ENCODE data around the gene WNT7A.

WNT7A gene

DNA sequence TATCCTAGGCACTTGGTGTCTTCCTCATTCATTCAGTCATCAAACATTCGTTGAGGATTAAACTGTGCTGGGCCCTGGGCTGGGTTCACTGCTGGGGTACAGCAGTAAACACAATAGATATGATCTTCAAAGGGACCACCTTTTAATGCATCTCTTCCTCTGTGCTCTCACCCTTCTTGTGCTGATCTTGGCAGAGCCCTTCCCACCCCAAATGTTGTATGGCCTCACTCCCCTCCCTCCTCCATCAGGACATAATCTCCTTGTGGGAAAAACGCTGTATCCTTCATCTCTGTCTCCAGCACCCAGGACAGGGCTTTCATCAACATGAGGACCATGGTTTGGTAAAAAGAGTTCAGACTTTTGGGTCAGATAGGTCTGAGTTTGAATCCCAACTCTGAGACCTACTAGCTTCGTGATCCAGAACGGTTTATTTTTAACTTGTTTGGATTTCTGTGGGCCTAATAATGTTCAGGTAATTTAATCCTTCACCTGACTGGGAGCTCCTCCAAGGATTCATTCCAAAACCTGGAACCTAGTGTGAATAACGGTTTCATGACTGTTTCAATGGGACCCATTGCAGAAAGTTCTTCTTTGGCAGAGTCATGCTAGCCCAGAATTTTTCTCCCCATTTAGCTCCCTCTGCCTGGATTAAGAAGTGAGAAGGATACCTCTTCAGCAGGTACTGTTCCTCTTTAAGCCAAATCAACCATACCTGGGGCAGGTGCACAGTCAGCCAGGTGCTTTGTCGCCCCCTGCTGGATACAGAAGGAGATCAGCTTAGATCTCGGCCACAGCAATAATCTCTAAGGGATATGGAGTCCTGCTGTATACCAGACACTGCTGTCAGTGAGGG lies 5.2 kb upstream of the WNT7A start:
- peak; percentile 85 for DNase-seq (ENCODE audit: low spot score)

DNA sequence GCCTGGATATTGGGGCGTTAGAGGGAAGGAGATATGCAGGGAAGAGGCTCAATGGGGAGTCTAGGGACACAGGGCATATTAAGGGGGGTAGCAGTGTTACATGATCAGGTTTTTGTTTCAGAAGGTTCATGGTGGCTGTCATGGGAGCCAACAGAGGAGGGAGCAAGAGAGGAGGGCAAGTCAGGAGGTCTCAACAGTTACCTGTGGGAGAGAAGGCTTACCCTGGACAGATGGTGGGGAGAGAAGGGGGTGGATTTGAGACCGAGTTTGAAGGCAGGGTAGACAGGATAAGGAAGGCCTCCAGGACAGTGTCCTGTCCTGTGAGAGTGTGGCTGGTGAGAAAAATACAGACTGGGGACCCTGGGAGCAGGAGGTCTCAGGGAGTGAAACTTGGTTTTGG lies 3.8 kb upstream of the WNT7A start:
- no peak for DNase-seq (ENCODE audit: low spot score)

DNA sequence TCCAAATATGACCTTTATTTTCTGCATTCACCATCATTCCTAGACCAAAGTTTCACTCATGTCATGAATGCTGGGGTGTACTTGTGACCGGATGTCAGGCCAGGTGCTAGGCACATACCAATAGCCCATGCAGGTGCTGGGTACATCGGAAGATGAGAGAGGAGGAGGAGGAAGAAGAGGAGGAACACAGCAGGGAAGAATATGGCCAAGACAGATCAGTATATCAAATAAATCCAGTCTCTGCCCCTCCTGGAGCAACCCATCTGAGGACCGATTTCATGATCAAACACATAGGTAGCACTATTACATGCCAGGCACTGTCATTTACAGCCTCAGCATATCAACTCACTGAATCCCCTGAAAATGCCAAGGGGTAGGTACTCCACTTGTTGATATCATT lies 3.0 kb upstream of the WNT7A start:
- DNase-seq (ENCODE audit: low spot score): no peak

DNA sequence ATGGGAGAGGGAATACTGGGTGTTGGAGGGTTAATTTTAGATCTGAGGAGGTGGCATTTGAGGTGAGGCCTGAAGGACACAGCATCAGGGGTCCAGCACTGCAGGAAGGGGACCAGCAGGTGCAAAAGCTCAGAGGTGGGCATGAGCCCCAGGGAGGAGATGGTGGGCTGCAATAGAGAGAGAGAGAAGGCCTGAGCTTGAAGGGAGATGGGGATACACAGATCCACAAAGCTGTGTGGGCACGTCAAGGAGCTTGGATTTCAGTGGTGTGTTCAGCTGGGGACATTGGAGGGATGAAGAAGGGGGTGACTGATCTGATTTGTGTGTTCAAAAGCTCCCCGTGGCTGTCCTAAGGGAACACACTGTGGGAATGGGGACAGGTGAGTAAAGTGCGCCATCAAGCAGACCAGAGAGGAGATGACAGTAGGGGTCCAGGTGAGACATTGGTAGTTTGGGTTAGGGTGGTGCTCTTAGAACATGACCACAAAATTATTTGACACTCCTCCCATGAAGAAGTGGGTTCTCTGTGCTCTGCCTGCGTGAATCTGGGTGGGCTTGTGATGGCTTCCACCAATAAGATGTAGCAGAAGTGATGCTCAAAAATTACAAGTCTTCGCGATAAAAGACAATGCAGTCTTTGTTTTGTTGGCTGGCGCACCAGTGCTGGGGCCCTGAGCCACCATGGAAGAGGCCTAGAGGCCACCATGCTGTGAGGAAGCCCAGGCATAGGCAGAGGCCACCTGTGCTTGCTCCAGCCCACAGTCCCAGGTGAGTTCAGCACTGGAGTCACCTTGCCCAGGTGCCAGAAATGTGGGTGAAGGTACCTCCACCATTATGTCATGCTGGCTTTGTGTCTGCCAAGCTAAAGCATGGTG lies 1.9 kb upstream of the WNT7A start:
- no peak for DNase-seq (ENCODE audit: low spot score)

DNA sequence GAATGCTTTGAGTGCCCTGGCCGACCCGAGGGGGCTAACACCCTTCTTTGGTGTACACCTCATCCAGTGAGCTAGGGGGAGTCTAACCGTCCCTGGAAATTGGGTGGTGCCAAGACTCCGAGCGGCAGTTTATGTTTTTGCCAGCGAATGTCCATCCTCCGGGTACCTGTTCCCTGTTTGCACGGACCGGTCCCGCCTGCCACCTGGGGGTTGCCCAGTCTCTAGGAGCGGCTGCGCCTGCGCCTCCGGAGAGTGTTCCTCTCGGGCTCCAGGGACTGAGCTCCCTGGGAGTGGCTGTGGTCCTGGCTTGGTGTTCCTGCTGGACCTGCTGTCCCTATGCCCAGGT lies 913 bp upstream of the WNT7A start:
- DNase-seq (ENCODE audit: low spot score): peak; percentile 61

DNA sequence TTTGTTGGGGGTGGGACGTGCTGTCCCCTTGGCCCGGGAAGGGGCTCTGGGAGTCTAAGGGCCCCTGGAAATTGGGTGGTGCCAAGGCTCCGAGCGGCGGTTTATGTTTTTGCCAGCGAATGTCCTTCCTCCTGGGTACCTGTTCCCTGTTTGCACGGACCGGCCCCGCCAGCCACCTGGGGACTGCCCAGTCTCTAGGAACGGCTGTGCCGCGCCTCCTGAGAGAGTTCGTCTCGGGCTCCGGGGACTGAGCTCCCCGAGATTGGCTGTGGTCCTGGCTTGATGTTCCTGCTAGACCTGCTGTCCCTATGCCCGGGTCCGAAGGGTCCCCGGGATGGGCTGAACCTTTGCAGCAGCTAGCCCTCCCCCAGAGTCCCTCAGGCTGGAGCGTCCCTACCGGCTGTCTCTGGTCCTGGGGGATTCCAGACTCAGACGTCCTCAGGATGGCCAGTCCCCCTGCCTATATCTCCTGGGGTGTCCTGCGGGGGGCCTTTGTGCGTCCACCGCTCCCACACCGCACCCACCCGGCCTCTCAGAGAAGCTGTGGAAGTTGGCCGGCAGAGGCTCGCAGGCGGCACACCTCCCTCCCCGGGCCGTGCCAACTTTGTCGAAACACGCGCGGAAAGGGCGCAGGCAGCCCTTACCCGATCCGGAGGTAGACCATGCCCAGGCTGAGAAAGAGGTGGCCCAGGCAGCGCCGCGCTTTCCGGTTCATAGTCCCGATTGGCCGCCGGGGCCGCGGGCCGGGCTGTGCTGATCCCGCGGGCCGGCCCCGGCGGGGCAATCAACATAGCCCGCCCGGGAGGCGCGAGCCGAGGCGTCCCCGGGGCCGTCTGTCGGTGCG lies 547 bp downstream of the WNT7A start:
- DNase-seq (ENCODE audit: low spot score): peak; percentile 55

DNA sequence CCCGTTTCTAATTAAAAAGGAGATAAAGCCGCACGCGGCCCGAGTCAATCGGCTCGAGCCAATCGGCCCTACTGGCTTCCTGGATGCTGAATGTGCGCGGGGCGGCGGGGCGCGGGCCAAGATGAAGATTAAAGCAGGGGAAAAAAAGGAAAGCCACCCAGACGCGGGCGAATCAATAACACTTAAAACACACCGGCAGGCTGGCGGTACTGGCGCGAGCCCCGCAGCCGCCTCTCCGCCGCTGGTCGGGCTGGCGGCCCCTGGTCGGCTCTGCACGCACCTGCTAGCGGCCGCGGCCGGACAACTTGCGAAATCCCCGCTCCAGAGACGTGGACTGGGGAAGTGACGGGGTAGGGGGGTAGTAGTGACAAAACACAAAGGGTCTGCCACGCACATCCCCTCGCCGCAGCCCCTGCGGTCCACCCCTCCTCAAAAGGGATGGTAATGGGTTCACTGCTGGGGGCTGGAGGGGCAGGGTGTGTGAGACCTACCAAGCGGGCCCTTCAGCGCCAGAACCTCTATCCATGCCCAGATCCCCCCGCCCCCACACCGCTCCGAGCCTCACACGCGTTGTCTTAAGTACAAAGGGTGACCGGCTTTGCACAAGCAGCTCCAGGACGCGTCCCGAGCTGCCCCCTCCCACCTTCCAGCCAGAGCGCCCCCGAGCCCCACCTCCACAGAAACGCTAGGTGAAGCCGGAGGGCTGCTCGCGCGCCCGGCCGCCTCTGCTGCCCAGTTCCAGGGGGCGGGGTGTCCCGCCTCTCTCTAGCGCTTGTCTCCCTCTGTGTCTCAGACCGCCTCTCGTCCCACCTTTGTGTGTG lies 1.4 kb downstream of the WNT7A start:
- DNase-seq (ENCODE audit: low spot score): peak; percentile 61

DNA sequence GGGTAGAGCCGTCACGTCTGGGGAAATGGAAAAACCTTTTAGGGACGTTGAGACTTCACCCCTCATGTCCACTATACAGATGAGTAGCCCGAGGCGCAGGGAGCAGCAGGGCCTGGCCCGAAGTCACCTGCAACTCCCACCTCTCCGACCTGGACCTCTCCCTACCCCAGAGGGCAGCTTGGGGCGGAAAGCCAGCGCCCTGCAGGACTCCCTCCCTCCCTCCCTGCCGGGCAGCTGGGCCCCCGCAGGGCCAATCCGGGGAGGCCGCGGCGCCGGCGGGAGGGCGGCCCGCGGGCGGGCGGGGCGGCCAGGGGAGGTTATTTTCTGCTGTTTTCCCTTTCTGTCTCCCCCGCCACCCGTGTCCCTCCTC lies 2.0 kb downstream of the WNT7A start:
- DNase-seq (ENCODE audit: low spot score): no peak

DNA sequence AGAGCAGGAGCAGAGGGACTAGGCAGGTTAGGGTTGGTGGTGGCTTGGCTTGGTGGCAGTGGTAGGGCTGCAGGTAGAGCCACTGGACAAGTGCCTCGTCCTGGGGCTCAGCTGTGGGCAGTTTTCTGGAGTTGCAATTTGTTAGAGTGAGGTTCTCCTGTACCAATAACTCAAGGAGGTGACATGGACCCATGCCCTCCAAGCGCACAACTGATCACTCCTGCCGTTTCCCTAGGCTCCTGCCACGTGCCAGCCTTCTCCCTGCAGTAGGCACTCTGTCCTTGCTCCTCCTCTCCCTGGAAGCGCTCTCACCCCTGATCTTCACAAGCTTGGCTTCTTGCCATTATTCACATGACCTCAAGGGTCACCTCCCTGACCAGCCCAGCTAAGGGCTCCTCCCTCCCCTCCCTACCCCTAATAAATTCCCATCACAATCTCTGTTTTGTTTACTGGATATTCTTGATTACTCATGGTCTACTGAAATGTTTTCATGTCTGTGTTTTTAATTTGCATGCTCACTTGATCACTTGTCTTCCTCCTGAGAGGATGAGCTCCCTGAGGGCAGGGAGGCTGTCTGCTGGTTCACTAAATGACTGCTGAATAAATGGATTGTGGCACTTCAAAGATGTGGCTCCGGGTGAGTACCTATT lies 3.3 kb downstream of the WNT7A start:
- DNase-seq (ENCODE audit: low spot score): no peak

DNA sequence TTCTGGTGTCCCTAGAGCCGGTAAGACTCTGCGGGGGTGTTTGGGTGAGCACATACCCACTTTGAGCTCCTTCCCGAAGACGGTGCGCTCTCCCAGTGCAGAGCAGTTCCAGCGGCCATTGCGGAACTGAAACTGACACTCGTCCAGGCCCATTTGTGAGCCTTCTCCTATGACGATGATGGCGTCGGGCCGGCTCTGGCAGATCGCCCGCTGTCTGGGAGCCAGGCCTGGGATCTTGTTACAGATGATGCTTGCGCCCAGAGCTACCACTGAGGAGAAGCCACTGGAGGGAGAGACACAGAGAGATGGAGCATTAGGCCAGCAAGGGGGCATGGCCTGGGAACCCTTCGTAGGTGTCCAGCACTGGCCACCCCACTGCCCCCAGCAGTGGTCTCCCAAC lies 5.0 kb downstream of the WNT7A start:
- DNase-seq (ENCODE audit: low spot score): no peak

DNA sequence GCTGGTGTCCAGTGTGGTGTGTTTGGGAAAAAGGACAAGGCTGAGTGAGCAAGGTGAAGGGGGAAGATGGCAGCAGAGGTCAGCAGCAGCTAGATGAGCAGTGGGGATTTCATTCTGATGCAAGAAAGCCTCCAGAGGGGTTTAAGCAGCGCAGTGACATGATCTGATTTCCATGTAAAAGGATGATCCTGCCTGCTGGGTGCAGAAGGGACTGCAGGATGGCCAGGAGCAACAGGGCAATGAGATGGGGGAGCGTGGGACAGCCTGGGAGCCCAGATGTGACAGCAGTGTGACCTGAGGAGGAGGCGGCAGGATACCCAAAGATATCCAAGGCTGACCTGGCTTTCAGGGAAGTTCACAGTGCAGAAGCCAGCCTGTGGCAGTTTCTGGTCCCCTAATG lies 6.1 kb downstream of the WNT7A start:
- DNase-seq (ENCODE audit: low spot score): no peak

DNA sequence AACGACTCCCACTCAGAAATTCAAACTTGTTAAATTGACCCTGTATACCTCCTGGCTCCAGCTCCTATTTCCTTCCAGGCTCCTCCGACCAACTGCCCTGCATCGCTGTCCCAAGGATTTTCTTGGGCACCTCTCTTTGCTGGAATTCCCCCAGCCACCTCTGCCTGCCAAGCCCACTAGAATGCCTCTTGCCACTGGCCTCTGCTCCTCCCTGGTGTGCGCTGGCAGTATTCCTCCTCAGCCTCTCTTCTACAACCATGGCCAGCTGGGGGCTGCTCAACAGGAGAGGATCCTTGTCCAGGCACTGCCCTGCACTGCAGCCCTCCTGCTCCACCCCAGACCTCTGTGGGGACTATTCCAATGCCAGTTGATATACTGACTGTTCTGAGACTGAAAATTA lies 7.4 kb downstream of the WNT7A start:
- no peak for DNase-seq (ENCODE audit: low spot score)

DNA sequence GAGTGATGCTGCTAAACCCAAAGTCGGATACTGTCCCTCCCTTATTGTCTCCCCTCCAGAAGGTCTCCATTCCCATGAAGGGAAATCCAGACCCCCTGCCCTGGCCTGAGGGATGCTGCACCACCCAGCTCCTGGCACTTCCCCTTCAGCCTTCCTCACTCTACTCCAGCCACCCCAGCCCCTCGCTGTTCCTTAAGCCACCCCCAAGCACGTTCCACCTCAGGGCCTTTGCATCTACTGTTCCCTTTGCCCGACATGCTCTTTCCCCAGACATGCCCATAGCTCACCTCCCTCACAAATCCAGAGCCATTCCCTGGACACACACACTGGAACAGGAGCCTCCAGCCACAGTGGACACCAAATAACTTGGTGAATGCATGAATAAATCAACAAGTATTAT lies 8.1 kb downstream of the WNT7A start:
- no peak for DNase-seq (ENCODE audit: low spot score)

DNA sequence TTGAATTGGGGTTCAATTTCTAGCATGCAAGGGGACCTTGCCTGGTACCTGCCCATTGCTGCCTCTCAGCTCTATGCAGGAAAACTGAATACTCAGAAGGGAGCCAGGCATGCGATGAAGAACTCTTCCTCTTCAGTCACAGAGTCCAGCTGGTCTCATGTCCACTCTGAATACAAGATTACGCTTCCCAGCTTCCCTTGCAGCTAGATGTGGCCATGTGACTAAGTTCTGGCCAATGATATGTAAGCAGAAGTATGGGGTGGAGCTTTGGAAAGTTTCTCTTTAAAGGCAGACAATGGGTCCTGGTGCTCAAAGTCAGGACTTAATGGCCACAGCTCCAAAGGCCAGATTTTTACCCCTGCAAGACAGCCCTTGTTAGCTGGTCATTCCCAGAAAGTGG lies 9.0 kb downstream of the WNT7A start:
- DNase-seq (ENCODE audit: low spot score): no peak

DNA sequence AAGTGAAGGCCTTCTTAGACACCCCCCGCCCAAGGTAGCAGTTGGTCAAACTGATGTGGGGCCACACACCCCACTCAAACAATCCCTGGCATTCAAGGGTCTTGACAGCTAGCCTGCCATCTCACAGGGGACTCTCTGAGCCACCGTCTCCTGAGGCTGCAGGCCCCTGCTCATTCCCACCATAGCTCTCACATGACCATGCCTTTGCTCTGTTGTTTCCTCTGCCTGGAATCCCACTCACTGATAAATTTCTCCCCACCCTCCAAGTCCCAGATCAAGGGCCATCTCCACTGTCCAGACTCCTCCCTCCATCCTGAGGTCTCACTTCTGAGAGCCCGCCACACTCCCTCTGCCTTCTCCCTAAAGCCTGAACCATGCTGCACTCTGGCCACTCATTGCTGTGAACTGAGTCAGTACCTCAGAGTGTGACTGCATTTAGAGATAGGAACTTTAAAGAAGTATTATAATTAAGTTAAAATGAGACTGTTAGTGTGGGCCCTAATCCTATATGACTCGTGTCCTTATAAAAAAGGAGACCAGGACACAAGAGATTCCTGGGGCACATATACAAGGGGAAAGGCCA lies 10.0 kb downstream of the WNT7A start:
- DNase-seq (ENCODE audit: low spot score): no peak

DNA sequence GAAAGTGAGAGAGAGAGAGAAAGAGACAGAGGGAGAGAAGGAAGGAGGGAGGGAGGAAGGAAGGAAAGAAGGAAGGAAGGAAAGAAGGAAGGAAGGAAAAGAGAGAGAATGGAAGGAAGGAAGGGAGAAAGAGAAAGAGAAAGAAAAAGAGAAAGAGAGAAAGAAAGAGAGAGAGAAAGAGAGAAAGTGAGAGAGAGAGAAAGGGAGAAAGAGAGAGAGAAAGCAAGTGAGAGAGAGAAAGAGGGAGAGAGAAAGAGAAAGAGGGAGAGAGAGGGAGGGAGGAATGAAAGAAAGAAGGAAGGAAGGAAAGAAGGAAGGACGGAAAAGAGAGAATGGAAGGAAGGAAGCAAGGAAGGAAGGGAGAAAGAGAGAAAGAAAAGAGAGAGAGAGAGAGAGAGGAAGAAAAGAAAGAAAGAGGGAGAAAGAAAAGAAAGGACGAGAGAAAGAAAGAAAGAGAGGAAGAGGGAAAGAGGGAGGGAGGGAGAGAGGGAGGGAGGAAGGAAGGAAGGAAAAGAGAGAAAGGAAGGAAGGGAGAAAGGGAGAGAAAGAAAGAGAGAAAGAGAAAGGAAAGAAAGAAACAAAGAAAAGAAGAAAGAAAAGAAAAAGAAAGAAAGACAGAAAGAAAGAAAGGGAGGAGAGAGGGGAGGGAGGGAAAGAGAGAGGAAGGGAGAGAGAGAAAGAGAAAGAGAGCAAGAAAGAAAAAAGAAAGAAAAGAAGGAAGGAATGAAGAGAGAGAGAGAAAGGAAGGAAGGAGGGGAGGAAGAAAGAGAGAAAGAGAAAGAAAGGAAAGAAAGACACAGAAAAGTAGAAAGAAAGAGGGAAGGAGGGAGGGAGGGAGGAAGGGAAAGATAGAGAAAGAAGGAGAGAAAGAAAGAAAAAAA lies 10.8 kb downstream of the WNT7A start:
- no peak for DNase-seq (ENCODE audit: low spot score)

DNA sequence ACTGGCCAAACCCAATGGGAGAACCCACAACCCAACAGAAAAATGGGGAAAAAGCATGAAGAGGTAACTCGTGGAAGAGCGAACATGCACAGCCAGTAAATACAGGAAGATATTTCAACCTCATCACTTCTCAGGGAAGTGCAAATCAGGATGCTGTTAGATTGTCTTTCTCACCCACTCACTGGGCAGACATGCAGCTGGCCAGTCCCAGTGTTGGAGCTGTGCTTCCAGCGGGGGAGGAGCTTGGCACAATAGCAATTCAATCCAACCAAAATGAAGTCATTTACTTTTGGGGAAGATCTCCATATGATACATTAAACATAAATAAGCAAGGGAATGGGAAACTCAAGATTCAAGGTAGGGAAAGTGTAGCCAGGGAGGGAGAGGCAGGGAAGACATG lies 12.1 kb downstream of the WNT7A start:
- DNase-seq (ENCODE audit: low spot score): no peak

DNA sequence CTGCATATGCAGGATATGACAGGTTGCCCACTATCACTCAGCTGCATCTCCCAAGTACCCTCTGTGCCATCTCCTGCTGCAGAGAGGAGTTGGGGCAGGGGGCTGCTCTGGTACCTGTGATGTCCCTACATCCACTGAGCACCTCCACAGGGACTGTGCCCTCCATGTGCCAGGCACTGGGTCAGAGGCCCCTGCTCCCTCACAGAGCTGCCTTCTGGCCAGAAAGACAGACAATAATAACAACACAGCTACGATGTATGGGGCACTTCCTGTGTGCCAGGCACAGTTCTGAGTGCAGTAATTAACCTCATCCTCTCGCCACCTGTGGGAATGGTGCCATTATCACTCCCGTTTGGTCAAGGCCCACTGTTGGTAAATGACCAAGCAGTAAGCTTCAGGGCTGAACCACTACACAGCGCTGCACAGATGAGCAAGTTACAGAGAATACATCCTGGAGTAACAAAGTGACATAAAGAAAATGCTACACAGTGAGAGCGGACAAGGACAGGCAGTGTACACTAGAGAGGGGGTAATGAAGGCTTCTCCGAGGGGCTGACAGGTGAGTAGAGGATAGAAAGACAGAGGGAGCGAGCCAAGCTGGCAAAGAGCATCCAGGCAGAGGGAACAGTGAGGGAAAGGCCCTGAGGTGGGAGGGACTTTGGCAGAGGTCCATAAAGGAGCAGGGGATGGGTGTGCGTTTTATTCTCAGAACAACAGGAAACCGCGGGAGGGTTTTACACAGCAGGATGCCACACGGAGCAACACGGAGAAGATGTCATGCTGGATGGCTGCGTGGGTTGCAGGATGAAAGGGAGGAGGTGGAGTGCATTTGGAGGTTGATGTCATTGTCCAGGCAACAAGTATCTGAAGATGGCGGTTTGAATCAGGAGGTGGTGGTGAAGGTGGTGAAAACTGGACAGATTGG lies 13.6 kb downstream of the WNT7A start:
- no peak for DNase-seq (ENCODE audit: low spot score)

DNA sequence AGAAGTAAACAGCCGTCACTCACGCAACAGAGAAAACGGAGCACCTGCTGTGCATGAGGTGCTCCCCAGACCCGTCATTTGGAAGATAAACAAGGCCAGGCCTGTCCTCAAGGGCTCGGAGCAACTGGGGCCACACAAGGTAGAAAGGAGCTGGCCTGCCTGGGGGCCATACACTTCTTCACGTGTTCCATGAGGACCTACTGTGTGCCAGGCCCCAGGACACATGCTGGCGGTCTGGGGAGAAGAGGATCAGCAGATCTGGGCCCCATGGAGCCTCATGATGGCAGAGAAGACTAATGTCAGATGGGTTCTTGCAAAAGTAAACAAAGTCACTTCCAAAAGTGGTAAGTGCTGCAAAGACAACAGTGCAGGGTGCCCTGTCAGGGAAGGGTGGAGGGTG lies 14.3 kb downstream of the WNT7A start:
- no peak for DNase-seq (ENCODE audit: low spot score)

All from iPS-NIHi11 (cell line).